GM18505 (cell line): ENCODE results near the gene CPNE5.

Experiments used
- ATAC-seq: cut with Tn5 transposase; IDR thresholded peaks from one replicate; pipeline ENCODE4 v1.9.1; 2021; ENCODE audit not compliant: unreplicated experiment
- POLR2A ChIP-seq: IDR thresholded peaks from 4 replicates; pipeline ENCODE4 v1.6.1; 2011; ENCODE audit warnings: borderline replicate concordance; ENCODE audit not compliant: insufficient read depth, insufficient read length; ENCODE audit errors: extremely low read depth

The CPNE5 gene

GRCh38 chr6:36797055-36797454 is 42.2 kb downstream of the CPNE5 start:
- ATAC-seq, result no peak
- TF ChIP-seq POLR2A, result no peak

- ATAC-seq, result no peak
- TF ChIP-seq POLR2A, result no peak
These were observed 44.6 kb downstream of the CPNE5 start for GRCh38 chr6:36794713-36795065.

- TF ChIP-seq POLR2A, result no peak
- no peak for ATAC-seq
These were observed 45.1 kb downstream of the CPNE5 start for GRCh38 chr6:36793913-36794712.

GRCh38 chr6:36793296-36793912 is 45.8 kb downstream of the CPNE5 start:
- ATAC-seq, result no peak
- no peak for TF ChIP-seq POLR2A

- ATAC-seq, result no peak
- TF ChIP-seq POLR2A, result no peak
These were observed 47.6 kb downstream of the CPNE5 start for GRCh38 chr6:36791521-36792135.

GRCh38 chr6:36791085-36791484 is 48.2 kb downstream of the CPNE5 start:
- no peak for TF ChIP-seq POLR2A
- ATAC-seq, result no peak

GRCh38 chr6:36788768-36789167 is 50.5 kb downstream of the CPNE5 start:
- TF ChIP-seq POLR2A, result no peak
- no peak for ATAC-seq

GRCh38 chr6:36788186-36788585 is 51.1 kb downstream of the CPNE5 start:
- TF ChIP-seq POLR2A, result no peak
- no peak for ATAC-seq

- no peak for ATAC-seq
- no peak for TF ChIP-seq POLR2A
These were observed 52.0 kb downstream of the CPNE5 start for GRCh38 chr6:36787210-36787609.

GRCh38 chr6:36786055-36786675 is 53.1 kb downstream of the CPNE5 start:
- no peak for ATAC-seq
- TF ChIP-seq POLR2A, result no peak

- ATAC-seq, result no peak
- TF ChIP-seq POLR2A, result no peak
These were observed 54.9 kb downstream of the CPNE5 start for GRCh38 chr6:36784376-36784636.

- no peak for TF ChIP-seq POLR2A
These were observed 55.5 kb downstream of the CPNE5 start for GRCh38 chr6:36783603-36784375.

GRCh38 chr6:36781669-36782068 is 57.6 kb downstream of the CPNE5 start:
- no peak for TF ChIP-seq POLR2A
- ATAC-seq, result no peak

More at GRCh38 chr6:36783603-36784375, 55.5 kb downstream of the CPNE5 start:
- ATAC-seq, result no peak
